GM18511 (cell line): ENCODE results near the gene S1PR3.

Experiments
- ATAC-seq: cut with Tn5 transposase; IDR thresholded peaks from one replicate; pipeline ENCODE4 v1.9.1; 2021; ENCODE audit warnings: mild to moderate bottlenecking, moderate library complexity; ENCODE audit not compliant: unreplicated experiment

The S1PR3 gene

GRCh38 chr9:89008055-89008743, 16.9 kb downstream of the S1PR3 start:
- ATAC-seq, result no peak

GRCh38 chr9:89008744-89009545, 17.7 kb downstream of the S1PR3 start:
- no peak for ATAC-seq

- no peak for ATAC-seq
Observed at GRCh38 chr9:89009546-89009840, 18.2 kb downstream of the S1PR3 start.

GRCh38 chr9:89010056-89010455, 18.8 kb downstream of the S1PR3 start:
- no peak for ATAC-seq

GRCh38 chr9:89010526-89011111, 19.4 kb downstream of the S1PR3 start:
- ATAC-seq, result no peak

GRCh38 chr9:89011683-89012082, 20.4 kb downstream of the S1PR3 start:
- ATAC-seq, result no peak

- no peak for ATAC-seq
Observed at GRCh38 chr9:89012294-89013042, 21.2 kb downstream of the S1PR3 start.

- ATAC-seq, result no peak
Observed at GRCh38 chr9:89013660-89014059, 22.4 kb downstream of the S1PR3 start.

GRCh38 chr9:89014153-89014552, 22.9 kb downstream of the S1PR3 start:
- ATAC-seq, result no peak

GRCh38 chr9:89015336-89015735, 24.1 kb downstream of the S1PR3 start:
- no peak for ATAC-seq

- no peak for ATAC-seq
Observed at GRCh38 chr9:89020754-89021153, 29.5 kb downstream of the S1PR3 start.

- ATAC-seq, result no peak
Observed at GRCh38 chr9:89021154-89021803, 30.0 kb downstream of the S1PR3 start.

GRCh38 chr9:89022001-89022759, 30.9 kb downstream of the S1PR3 start:
- no peak for ATAC-seq

- ATAC-seq, result no peak
Observed at GRCh38 chr9:89022902-89023301, 31.6 kb downstream of the S1PR3 start.

- ATAC-seq, result no peak
Observed at GRCh38 chr9:89023740-89024139, 32.5 kb downstream of the S1PR3 start.

GRCh38 chr9:89024727-89025126, 33.5 kb downstream of the S1PR3 start:
- ATAC-seq, result no peak

- ATAC-seq, result no peak
Observed at GRCh38 chr9:89025553-89025952, 34.3 kb downstream of the S1PR3 start.

- ATAC-seq, result no peak
Observed at GRCh38 chr9:89026876-89027275, 35.6 kb downstream of the S1PR3 start.

- ATAC-seq, result no peak
Observed at GRCh38 chr9:89029788-89030187, 38.5 kb downstream of the S1PR3 start.

GRCh38 chr9:89032173-89032572, 40.9 kb downstream of the S1PR3 start:
- no peak for ATAC-seq
